RWPE2 (cell line): ENCODE data around the gene TNFRSF18.
A peak's percentile ranks its signal among the peaks of the same experiment; 100 is the strongest.

ENCODE experiments used
- ATAC-seq: fragments of 200-7000 bp; cut with Tn5 transposase; 3 replicates; pipeline ENCODE4 v1.9.1; 2021; ENCODE audit warnings: low read depth
- DNase-seq: peaks from one replicate; pipeline ENCODE4 v3.0.0-alpha.2; 2020; ENCODE audit warnings: low spot score
- H3K27ac ChIP-seq: fragments of 450-650 bp; 2 replicates; pipeline ENCODE4 v1.5.1; 2017; ENCODE audit warnings: mild to moderate bottlenecking; ENCODE audit not compliant: poor library complexity, severe bottlenecking
- H3K27me3 ChIP-seq: fragments of 250-450 bp; sonication (Bioruptor Pico); 2 replicates; pipeline ENCODE4 v1.5.1; 2021; ENCODE audit warnings: mild to moderate bottlenecking, moderate library complexity; ENCODE audit not compliant: insufficient read depth, poor library complexity, severe bottlenecking
- H3K36me3 ChIP-seq: fragments of 250-450 bp; sonication (Bioruptor Pico); 2 replicates; pipeline ENCODE4 v1.5.1; 2020; ENCODE audit warnings: low read depth, mild to moderate bottlenecking, moderate library complexity
- H3K4me1 ChIP-seq: fragments of 250-450 bp; sonication (Bioruptor Pico); 2 replicates; pipeline ENCODE4 v1.5.1; 2021; ENCODE audit warnings: mild to moderate bottlenecking, moderate library complexity; ENCODE audit not compliant: insufficient read depth, poor library complexity, severe bottlenecking
- H3K4me3 ChIP-seq: fragments of 250-450 bp; sonication (Bioruptor Pico); 2 replicates; pipeline ENCODE4 v1.5.1; 2021; ENCODE audit warnings: mild to moderate bottlenecking, moderate library complexity; ENCODE audit not compliant: severe bottlenecking
- H3K9me3 ChIP-seq: fragments of 250-450 bp; sonication (Bioruptor Pico); 2 replicates; pipeline ENCODE4 v1.5.1; 2021; ENCODE audit warnings: mild to moderate bottlenecking, moderate library complexity; ENCODE audit not compliant: severe bottlenecking
- CTCF ChIP-seq: fragments of 450-650 bp; IDR thresholded peaks from one replicate; pipeline ENCODE4 v1.5.1; 2017; ENCODE audit warnings: mild to moderate bottlenecking, moderate library complexity; ENCODE audit not compliant: poor library complexity, severe bottlenecking

TNFRSF18 gene

GRCh38 chr1:1171546-1172340 is 34.6 kb downstream of the TNFRSF18 start:
- no peak overlapping the region for H3K27ac ChIP-seq

GRCh38 chr1:1171161-1171545 is 35.2 kb downstream of the TNFRSF18 start:
- Histone ChIP-seq H3K27me3 (no peaks in the 10 kb centered on the region), H3K4me3 (no peak overlapping the region), H3K4me1 (no peaks in the 10 kb centered on the region), H3K27ac (no peak overlapping the region), H3K36me3 (no peaks in the 10 kb centered on the region; the same call in 1 of the 2 replicates), H3K9me3 (no peaks in the 10 kb centered on the region)
- DNase-seq, result no peak
- TF ChIP-seq CTCF, result no peak
- no peak for ATAC-seq

More at GRCh38 chr1:1171546-1172340, 34.6 kb downstream of the TNFRSF18 start:
- H3K9me3 ChIP-seq, result no peaks in the 10 kb centered on the region
- H3K4me3 ChIP-seq, result no peak overlapping the region
- no peaks in the 10 kb centered on the region for H3K4me1 ChIP-seq
- no peak for TF ChIP-seq CTCF
- no peaks in the 10 kb centered on the region for H3K27me3 ChIP-seq
- ATAC-seq, result no peak
- no peaks in the 10 kb centered on the region; the same call in 1 of the 2 replicates for H3K36me3 ChIP-seq
- DNase-seq, result peak; percentile 58

GRCh38 chr1:1170215-1171091 is 35.9 kb downstream of the TNFRSF18 start:
- Histone ChIP-seq H3K4me3 (no peak overlapping the region), H3K27me3 (no peaks in the 10 kb centered on the region)
- DNase-seq, result no peak

GRCh38 chr1:1169429-1170214 is 36.8 kb downstream of the TNFRSF18 start:
- no peak for TF ChIP-seq CTCF
- no peak for ATAC-seq
- peaks cover 9% of the 10 kb centered on the region; the same call in 1 of the 2 replicates for H3K36me3 ChIP-seq
- no peaks in the 10 kb centered on the region for H3K9me3 ChIP-seq
- H3K4me3 ChIP-seq, result no peak overlapping the region
- no peaks in the 10 kb centered on the region for H3K27me3 ChIP-seq
- peak; percentile 63 for DNase-seq
- H3K4me1 ChIP-seq, result peaks cover 10% of the 10 kb centered on the region
- H3K27ac ChIP-seq, result no peak overlapping the region

More at GRCh38 chr1:1170215-1171091, 35.9 kb downstream of the TNFRSF18 start:
- Histone ChIP-seq H3K36me3 (peaks cover 4% of the 10 kb centered on the region; the same call in 1 of the 2 replicates), H3K4me1 (peaks cover 5% of the 10 kb centered on the region), H3K27ac (no peak overlapping the region), H3K9me3 (no peaks in the 10 kb centered on the region)
- ATAC-seq, result no peak
- no peak for TF ChIP-seq CTCF
